ENCODE data around the gene ARSB. TPM values are rescaled to one million over a fixed set of nuclear protein-coding genes. Genes with fewer than 3 reads are reported as not detected.

Gene ARSB
- total and polyA plus RNA-seq, 9 of the 15 experiments (the other 6 are each of a cell fraction or from before 2014, with no cell fraction given) = 0.52 to 4.6 (median 2.4) TPM

DNA sequence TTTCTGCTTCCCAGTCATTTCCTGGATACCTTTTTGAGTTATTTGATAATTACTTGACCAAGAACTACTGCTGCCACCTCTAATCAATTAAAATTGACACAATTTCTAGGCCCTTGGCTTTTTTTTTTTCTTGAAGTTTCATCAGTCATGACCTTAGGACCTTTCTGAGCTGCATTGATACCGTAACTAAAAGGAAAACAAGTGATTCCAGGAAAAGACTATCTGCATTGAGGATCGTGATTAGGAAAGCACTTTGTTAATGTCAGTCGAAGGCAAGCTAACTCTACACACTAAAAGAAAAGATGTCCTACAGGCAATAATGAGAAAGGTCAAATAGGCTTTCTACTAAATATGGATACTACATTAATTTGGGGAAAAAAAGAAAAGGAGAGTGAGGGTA is 69.9 kb downstream of the ARSB start (continued):
- TF ChIP-seq ZNF212 (CRISPR knock-in tag; IDR thresholded peaks at IDR 0.05) = no peak
- TF ChIP-seq CEBPG (CRISPR knock-in tag; IDR thresholded peaks at IDR 0.05) = no peak
- TF ChIP-seq CEBPG (tag; conservative IDR thresholded peaks at IDR 0.05 in 1 of 2, IDR thresholded peaks at IDR 0.05 in 1 of 2) = peak; percentile 24 to 85; a peak in 3 of 4 replicates
- peak; percentile 87 for TF ChIP-seq MEIS2 (IDR thresholded peaks at IDR 0.05; ENCODE audit: partially characterized antibody)
- no peak for TF ChIP-seq COPS2 (conservative IDR thresholded peaks at IDR 0.05)
- no peak for TF ChIP-seq ELF2 (CRISPR knock-in tag; IDR thresholded peaks at IDR 0.05)
- TF ChIP-seq, protein P1, sequence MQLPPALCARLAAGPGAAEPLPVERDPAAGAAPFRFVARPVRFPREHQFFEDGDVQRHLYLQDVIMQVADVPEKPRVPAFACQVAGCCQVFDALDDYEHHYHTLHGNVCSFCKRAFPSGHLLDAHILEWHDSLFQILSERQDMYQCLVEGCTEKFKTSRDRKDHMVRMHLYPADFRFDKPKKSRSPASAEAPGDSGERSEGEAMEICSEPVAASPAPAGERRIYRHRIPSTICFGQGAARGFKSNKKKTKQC (CRISPR knock-in tag; IDR thresholded peaks at IDR 0.05) = no peak
- no peak for TF ChIP-seq E2F3 (CRISPR knock-in tag; IDR thresholded peaks at IDR 0.05)
- peak; percentile 23; the same call in 1 of the 2 replicates for TF ChIP-seq TAL1 (IDR thresholded peaks at IDR 0.05)
- TF ChIP-seq DIDO1 (tag; IDR thresholded peaks at IDR 0.05; ENCODE audit: low read depth) = no peak
- no peak for TF ChIP-seq ZBTB7A (IDR thresholded peaks at IDR 0.05; ENCODE audit: borderline replicate concordance, control insufficient read depth, low read depth, low read length)
- TF ChIP-seq ZNF79 (CRISPR knock-in tag; IDR thresholded peaks at IDR 0.05; ENCODE audit: low read depth) = no peak
- TF ChIP-seq, protein P2, sequence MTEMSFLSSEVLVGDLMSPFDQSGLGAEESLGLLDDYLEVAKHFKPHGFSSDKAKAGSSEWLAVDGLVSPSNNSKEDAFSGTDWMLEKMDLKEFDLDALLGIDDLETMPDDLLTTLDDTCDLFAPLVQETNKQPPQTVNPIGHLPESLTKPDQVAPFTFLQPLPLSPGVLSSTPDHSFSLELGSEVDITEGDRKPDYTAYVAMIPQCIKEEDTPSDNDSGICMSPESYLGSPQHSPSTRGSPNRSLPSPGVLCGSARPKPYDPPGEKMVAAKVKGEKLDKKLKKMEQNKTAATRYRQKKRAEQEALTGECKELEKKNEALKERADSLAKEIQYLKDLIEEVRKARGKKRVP (CRISPR knock-in tag; IDR thresholded peaks at IDR 0.05) = 0 out of 2 replicates have a peak, but pooled peaks have one; percentile 42
- peak in 1 of 2 experiments; percentile 85; a peak in 1 of 4 replicates for TF ChIP-seq TRIM24 (IDR thresholded peaks at IDR 0.05)
- TF ChIP-seq, protein P3, sequence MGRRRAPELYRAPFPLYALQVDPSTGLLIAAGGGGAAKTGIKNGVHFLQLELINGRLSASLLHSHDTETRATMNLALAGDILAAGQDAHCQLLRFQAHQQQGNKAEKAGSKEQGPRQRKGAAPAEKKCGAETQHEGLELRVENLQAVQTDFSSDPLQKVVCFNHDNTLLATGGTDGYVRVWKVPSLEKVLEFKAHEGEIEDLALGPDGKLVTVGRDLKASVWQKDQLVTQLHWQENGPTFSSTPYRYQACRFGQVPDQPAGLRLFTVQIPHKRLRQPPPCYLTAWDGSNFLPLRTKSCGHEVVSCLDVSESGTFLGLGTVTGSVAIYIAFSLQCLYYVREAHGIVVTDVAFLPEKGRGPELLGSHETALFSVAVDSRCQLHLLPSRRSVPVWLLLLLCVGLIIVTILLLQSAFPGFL (CRISPR knock-in tag; IDR thresholded peaks at IDR 0.05) = no peak
- no peak for TF ChIP-seq POLR2G (IDR thresholded peaks at IDR 0.05; ENCODE audit: low read depth, low read length)
- TF ChIP-seq, protein P4, sequence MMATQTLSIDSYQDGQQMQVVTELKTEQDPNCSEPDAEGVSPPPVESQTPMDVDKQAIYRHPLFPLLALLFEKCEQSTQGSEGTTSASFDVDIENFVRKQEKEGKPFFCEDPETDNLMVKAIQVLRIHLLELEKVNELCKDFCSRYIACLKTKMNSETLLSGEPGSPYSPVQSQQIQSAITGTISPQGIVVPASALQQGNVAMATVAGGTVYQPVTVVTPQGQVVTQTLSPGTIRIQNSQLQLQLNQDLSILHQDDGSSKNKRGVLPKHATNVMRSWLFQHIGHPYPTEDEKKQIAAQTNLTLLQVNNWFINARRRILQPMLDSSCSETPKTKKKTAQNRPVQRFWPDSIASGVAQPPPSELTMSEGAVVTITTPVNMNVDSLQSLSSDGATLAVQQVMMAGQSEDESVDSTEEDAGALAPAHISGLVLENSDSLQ (IDR thresholded peaks at IDR 0.05) = peak; percentile 83
- TF ChIP-seq SMARCA4 (IDR thresholded peaks at IDR 0.05) = peak; percentile 31; the same call in 1 of the 2 replicates
- TF ChIP-seq OTX1 (CRISPR knock-in tag; IDR thresholded peaks at IDR 0.05) = 0 out of 2 replicates have a peak, but pooled peaks have one; percentile 28
- TF ChIP-seq CBX8 (IDR thresholded peaks at IDR 0.05; ENCODE audit: borderline replicate concordance, extremely low read depth, low read depth, low read length, poor library complexity, severe bottlenecking) = no peak
- no peak for TF ChIP-seq NR2C1 (IDR thresholded peaks at IDR 0.05)
- TF ChIP-seq NR2C1 (tag; IDR thresholded peaks at IDR 0.05) = peak; percentile 71
- TF ChIP-seq PHB (CRISPR knock-in tag; IDR thresholded peaks at IDR 0.05) = no peak
- TF ChIP-seq, protein P5, sequence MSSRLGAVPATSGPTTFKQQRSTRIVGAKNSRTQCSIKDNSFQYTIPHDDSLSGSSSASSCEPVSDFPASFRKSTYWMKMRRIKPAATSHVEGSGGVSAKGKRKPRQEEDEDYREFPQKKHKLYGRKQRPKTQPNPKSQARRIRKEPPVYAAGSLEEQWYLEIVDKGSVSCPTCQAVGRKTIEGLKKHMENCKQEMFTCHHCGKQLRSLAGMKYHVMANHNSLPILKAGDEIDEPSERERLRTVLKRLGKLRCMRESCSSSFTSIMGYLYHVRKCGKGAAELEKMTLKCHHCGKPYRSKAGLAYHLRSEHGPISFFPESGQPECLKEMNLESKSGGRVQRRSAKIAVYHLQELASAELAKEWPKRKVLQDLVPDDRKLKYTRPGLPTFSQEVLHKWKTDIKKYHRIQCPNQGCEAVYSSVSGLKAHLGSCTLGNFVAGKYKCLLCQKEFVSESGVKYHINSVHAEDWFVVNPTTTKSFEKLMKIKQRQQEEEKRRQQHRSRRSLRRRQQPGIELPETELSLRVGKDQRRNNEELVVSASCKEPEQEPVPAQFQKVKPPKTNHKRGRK (tag; IDR thresholded peaks at IDR 0.05) = no peak
- TF ChIP-seq CTBP1 (IDR thresholded peaks at IDR 0.05; ENCODE audit: borderline replicate concordance) = peak; percentile 15; the same call in 1 of the 2 replicates

Measured in K562 (cell line).